HG03064 (cell line): ENCODE results near the gene ASTN2.
"Not testable (repeated sequence)": the region's sequence is repeated elsewhere in the genome, so short reads cannot be mapped to it uniquely, and the experiment has no call there.

Experiments
- ATAC-seq: cut with Tn5 transposase; IDR thresholded peaks from one replicate; pipeline ENCODE4 v1.9.1; 2021; ENCODE audit warnings: low read depth; ENCODE audit not compliant: unreplicated experiment

Gene ASTN2

DNA sequence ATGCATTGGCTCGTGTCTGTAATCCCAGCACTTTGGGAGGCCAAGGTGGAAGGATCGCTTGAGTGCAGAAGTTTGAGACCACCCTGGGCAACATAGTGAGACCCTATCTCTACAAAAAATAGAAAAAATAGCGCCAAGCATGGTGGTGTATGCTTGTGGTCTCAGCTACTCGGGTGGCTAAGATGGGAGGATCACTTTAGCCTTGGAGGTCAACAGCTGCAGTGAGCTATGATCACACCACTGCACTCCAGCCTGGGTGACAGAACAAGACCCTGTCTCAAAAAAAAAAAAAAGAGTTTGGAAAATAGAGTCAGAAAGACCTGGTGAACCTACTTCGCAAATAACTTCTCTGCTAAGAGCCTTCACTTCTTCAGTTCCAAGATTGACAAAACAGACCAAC lies 516.7 kb downstream of the ASTN2 start:
- not testable (repeated sequence) for ATAC-seq

- ATAC-seq: no peak
These were observed 517.7 kb downstream of the ASTN2 start for GRCh38 chr9:116897201-116897600.

DNA sequence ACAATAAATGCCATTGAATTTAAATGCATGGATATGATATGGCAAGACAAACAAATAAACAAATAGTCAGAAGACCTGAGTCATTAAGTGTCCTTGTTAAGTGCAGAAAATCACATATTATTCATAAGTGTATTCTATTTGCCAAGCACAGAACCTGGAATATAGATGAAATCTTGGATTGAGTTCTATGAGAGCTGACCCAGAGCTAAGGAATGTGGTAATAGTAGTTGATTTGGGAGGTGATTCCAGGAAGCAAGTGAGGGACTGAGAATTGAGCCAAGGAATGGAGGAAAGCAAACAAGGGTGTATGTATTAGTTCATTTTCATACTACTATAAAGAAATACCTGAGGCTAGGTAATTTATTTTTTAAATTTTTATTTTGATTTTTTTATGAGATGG lies 518.9 kb downstream of the ASTN2 start:
- no peak for ATAC-seq

DNA sequence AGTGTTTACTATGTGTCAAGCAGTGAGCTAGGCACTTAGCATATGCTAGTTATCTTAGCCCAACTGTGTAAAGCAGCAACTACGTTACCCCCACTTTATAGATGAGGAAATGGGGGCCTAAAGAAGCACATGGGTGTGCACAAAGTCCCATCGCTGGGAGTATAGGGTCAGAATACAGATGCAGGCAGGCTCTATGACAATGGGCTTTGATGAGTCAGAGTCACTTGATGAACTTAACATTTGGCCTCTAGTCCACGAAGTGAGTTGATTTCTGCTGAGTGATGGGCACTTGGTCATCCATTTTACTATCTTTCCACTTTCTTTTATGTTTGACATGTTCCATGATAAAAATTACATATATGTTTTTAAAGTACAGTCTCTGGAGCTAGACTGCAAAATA lies 523.4 kb downstream of the ASTN2 start:
- no peak for ATAC-seq

DNA sequence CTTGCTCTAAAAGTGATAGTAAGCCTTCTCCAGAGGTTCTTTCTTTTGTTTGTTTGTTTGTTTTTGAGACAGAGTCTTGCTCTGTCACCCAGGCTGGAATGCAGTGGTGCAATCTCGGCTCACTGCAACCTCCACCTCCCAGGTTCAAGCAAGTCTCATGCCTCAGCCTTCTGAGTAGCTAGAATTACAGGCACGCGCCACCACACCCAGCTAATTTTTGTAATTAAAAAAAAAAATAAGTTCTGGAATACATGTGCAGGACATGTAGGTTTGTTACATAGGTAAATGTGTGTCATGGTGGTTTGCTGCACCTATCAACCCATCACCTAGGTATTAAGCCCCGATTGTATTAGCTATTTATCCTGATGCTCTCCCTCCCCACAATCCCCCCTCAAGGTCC lies 526.4 kb downstream of the ASTN2 start:
- ATAC-seq: not testable (repeated sequence)

- no peak for ATAC-seq
These were observed 526.8 kb downstream of the ASTN2 start for GRCh38 chr9:116888066-116888465.

DNA sequence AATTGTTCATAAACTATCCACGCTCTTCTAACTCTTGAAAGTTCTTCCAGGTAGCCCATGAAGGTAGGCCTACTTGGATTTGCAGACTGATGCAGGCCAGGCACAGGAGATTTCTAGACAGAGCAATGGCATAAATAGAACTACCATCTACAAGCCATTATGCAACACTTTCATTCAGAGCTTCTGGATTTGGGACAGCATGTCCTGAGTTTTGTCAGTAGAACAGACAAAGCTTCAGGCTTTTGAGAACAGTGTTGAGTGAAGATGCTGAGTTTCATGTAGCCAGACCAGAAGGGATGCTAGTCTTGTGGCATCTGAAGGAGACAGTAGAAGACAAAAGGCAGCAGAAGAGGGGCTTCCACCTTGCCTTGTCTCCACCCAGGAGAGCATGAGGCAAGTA lies 531.2 kb downstream of the ASTN2 start:
- no peak for ATAC-seq

DNA sequence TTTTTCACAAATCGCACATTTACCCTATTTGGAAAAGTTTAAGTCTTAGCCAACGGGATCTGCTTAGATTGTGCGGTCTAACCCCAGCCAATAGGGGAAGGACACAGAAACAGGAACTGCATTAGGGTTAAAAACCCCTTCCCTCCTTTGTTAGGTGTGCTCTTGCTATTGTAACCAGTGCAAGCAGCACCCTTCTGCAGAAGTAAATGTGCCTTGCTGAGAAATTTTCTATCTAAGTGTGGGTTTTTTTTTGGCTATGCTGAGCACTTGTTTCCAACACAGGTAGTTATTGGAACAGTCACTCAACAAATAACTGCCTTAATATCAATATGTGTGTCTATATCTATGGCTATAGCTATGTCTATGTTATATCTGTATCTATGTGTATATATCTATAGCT lies 537.8 kb downstream of the ASTN2 start:
- ATAC-seq: no peak

GRCh38 chr9:116875576-116875975 lies 539.3 kb downstream of the ASTN2 start:
- no peak for ATAC-seq

GRCh38 chr9:116873937-116874914 lies 540.6 kb downstream of the ASTN2 start:
- ATAC-seq: no peak

- no peak for ATAC-seq
These were observed 541.4 kb downstream of the ASTN2 start for GRCh38 chr9:116873491-116873890.

- no peak for ATAC-seq
These were observed 544.3 kb downstream of the ASTN2 start for GRCh38 chr9:116870566-116870965.

DNA sequence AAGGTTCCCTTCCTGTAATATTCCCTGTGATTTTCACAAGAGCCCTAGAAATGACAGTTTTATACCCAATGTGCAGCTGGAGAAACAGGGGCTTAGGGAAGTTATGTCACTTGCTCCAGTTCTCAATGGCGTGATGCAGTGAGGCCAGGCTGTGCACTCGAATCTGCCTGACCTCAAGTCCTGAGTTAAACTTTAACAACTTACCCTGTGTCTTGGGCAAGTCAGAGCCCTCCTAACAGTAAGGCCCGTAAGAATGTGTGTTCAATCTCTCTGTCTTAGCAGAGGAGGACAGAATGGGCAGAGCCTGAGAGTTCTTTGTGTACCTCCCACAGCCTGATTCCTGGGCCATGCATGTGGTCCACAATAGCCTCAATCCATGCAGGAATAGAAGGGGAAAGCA lies 546.7 kb downstream of the ASTN2 start:
- no peak for ATAC-seq

- no peak for ATAC-seq
These were observed 553.5 kb downstream of the ASTN2 start for GRCh38 chr9:116861321-116861720.

- ATAC-seq: no peak
These were observed 554.2 kb downstream of the ASTN2 start for GRCh38 chr9:116860509-116861120.

DNA sequence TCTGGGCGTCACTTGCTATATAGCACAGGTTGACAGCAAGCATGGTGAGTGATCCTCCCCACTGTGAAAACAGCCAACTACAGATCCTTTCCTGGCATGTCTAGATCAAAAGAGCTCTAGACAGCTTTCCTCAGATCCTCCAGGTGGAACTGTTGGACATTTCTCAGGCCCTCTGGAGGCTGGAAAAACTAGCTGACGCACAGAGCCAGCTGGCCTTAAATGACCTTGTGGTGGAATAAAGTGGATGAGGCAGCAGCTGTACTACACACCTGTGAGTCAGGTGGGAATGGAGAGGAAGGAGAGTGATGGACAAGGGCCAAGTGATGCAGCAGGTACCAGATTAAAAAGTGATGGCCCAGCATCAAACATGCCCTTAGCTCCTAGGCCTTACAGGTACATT lies 555.1 kb downstream of the ASTN2 start:
- ATAC-seq: no peak

GRCh38 chr9:116857321-116857720 lies 557.5 kb downstream of the ASTN2 start:
- no peak for ATAC-seq

- ATAC-seq: no peak
These were observed 558.8 kb downstream of the ASTN2 start for GRCh38 chr9:116855881-116856662.

- no peak for ATAC-seq
These were observed 565.1 kb downstream of the ASTN2 start for GRCh38 chr9:116849721-116850120.

DNA sequence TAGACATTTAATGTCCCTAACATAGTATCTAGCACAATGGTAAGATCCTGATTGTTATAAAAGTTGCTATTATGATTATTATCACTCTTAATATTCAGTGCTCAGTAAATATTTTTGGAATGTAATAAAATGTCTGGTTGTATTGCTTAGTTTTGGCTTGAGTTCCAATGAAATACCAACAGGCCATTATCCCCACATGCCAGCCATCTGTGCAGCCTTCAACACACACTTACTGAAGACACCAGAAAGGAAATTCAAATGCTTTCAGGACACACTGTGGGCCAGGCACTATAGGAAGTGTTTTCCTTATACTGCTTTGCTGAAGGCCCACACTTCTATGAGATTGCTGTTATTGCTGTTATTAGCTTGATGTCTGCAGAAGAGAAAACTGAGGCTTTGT lies 570.2 kb downstream of the ASTN2 start:
- ATAC-seq: no peak
